ENCODE measurements around the gene DGUOK. TPM values are rescaled to one million over a fixed set of nuclear protein-coding genes. Genes with fewer than 3 reads are reported as not detected.
"Not testable (repeated sequence)": the region's sequence is repeated elsewhere in the genome, so short reads cannot be mapped to it uniquely, and the experiment has no call there.

The DGUOK gene
- total and polyA plus RNA-seq, 2 donors from 2014 or later, result 44.4 to 86.2 TPM

GRCh38 chr2:73902284-73902683 lies 24.4 kb upstream of the DGUOK start:
- Histone ChIP-seq H3K27me3 (ENCODE audit: control insufficient read depth, insufficient read depth, low read length) (no peaks in the 10 kb centered on the region), H3K9me3 (ENCODE audit: control insufficient read depth in 2 of 3, insufficient read depth in 1 of 3, low read length in 3 of 3) (no peaks in the 10 kb centered on the region), H3K4me3 (ENCODE audit: low read length in 3 of 3) (no peak overlapping the region), H3K9ac (ENCODE audit: low read length in 3 of 3) (no peak overlapping the region), H3K4me1 (ENCODE audit: control insufficient read depth in 2 of 3, insufficient read depth in 2 of 3, low read depth in 1 of 3, low read length in 3 of 3) (no peaks in the 10 kb centered on the region), H3K36me3 (ENCODE audit: control insufficient read depth in 2 of 3, insufficient read depth in 3 of 3, low read length in 3 of 3) (no peaks in the 10 kb centered on the region), H3K27ac (ENCODE audit: low read depth in 2 of 2, low read length in 2 of 2) (no peak overlapping the region)
- intact Hi-C loops (cut with DNase I), result no loop called here
- TF ChIP-seq CTCF (IDR thresholded peaks at IDR 0.05; ENCODE audit: borderline replicate concordance, extremely low read depth, insufficient read depth), result no peak
- DNase-seq, result no peak
- FAIRE-seq, result no peak

GRCh38 chr2:73903313-73903712 lies 23.4 kb upstream of the DGUOK start:
- H3K4me3 ChIP-seq (ENCODE audit: low read length in 3 of 3), result no peak overlapping the region
- no peak overlapping the region for H3K27ac ChIP-seq (ENCODE audit: low read depth in 2 of 2, low read length in 2 of 2)
- intact Hi-C loops (cut with DNase I), result no loop called here
- no peaks in the 10 kb centered on the region for H3K9me3 ChIP-seq (ENCODE audit: control insufficient read depth in 2 of 3, insufficient read depth in 1 of 3, low read length in 3 of 3)
- H3K4me1 ChIP-seq (ENCODE audit: control insufficient read depth in 2 of 3, insufficient read depth in 2 of 3, low read depth in 1 of 3, low read length in 3 of 3), result peaks cover 0 to 2% (median 0%) of the 10 kb centered on the region in 3 donors
- no peak overlapping the region for H3K9ac ChIP-seq (ENCODE audit: low read length in 3 of 3)
- no peak for FAIRE-seq
- TF ChIP-seq CTCF (IDR thresholded peaks at IDR 0.05; ENCODE audit: borderline replicate concordance, extremely low read depth, insufficient read depth), result no peak
- H3K27me3 ChIP-seq (ENCODE audit: control insufficient read depth, insufficient read depth, low read length), result no peaks in the 10 kb centered on the region
- H3K36me3 ChIP-seq (ENCODE audit: control insufficient read depth in 2 of 3, insufficient read depth in 3 of 3, low read length in 3 of 3), result no peaks in the 10 kb centered on the region
- DNase-seq, result no peak

GRCh38 chr2:73903949-73904613 lies 22.6 kb upstream of the DGUOK start:
- DNase-seq; intact Hi-C loops (cut with DNase I); H3K4me3 ChIP-seq (ENCODE audit: low read length in 3 of 3); H3K9ac ChIP-seq (ENCODE audit: low read length in 3 of 3); H3K27me3 ChIP-seq (ENCODE audit: control insufficient read depth, insufficient read depth, low read length); H3K4me1 ChIP-seq (ENCODE audit: control insufficient read depth in 2 of 3, insufficient read depth in 2 of 3, low read depth in 1 of 3, low read length in 3 of 3); FAIRE-seq; H3K9me3 ChIP-seq (ENCODE audit: control insufficient read depth in 2 of 3, insufficient read depth in 1 of 3, low read length in 3 of 3); H3K36me3 ChIP-seq (ENCODE audit: control insufficient read depth in 2 of 3, insufficient read depth in 3 of 3, low read length in 3 of 3); H3K27ac ChIP-seq (ENCODE audit: low read depth in 2 of 2, low read length in 2 of 2): not testable (repeated sequence)

- DNase-seq (no peak), FAIRE-seq (no peak)
- Histone ChIP-seq H3K4me3 (ENCODE audit: low read length in 3 of 3) (no peak overlapping the region), H3K9ac (ENCODE audit: low read length in 3 of 3) (no peak overlapping the region), H3K27me3 (ENCODE audit: control insufficient read depth, insufficient read depth, low read length) (no peaks in the 10 kb centered on the region), H3K4me1 (ENCODE audit: control insufficient read depth in 2 of 3, insufficient read depth in 2 of 3, low read depth in 1 of 3, low read length in 3 of 3) (peaks cover 0 to 9% (median 4%) of the 10 kb centered on the region in 3 donors), H3K27ac (ENCODE audit: low read depth in 2 of 2, low read length in 2 of 2) (no peak overlapping the region), H3K9me3 (ENCODE audit: control insufficient read depth in 2 of 3, insufficient read depth in 1 of 3, low read length in 3 of 3) (no peaks in the 10 kb centered on the region), H3K36me3 (ENCODE audit: control insufficient read depth in 2 of 3, insufficient read depth in 3 of 3, low read length in 3 of 3) (no peaks in the 10 kb centered on the region)
- intact Hi-C loops (cut with DNase I), result no loop called here
- no peak for TF ChIP-seq CTCF (IDR thresholded peaks at IDR 0.05; ENCODE audit: borderline replicate concordance, extremely low read depth, insufficient read depth)
Measured at GRCh38 chr2:73904952-73905351, 21.7 kb upstream of the DGUOK start.
